8988T (cell line): ENCODE results near the gene WFDC9.
"Not testable (repeated sequence)": the region's sequence is repeated elsewhere in the genome, so short reads cannot be mapped to it uniquely, and the experiment has no call there.

Experiments
- DNase-seq: peaks from one replicate; pipeline ENCODE4 v3.0.0; 2011

WFDC9 gene

DNA sequence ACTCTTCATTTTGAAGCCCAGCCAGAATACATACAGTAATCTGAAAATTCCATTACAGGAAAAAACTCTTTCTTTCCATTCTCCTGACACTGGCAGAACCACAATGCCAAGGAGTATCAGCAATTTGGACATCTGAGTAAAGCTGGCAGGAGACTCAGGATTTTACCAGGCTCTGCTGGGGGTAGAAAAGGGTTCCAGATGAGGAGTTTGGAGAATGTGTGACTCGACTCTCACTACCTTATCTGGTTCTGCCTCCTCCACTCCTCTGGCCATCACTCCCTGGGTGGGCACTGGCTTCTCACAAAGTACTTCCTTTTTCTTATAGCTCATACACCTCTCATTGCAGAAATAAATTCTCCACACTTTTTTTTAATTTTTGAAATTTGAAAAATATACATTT is 41.4 kb downstream of the WFDC9 start:
- no peak for DNase-seq

DNA sequence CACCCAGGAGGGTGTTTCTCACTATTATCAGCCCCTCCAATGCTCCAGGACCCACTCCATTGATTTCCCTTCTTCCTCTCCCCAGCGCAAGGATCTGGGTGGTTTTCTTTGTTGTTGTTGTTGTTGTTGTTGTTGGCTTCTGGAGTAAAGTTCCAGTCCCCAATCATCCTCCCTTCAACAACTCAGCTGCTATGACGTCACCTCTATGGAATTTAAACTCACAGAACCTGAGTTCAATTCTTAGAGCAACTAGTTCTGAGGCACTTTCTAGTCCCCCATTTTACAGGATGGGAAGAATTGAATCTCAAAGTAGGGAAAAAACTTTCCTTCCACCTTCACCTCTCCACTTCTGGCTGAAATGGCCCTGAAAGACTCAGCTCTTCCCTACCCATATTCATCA is 42.3 kb downstream of the WFDC9 start:
- DNase-seq, result no peak

DNA sequence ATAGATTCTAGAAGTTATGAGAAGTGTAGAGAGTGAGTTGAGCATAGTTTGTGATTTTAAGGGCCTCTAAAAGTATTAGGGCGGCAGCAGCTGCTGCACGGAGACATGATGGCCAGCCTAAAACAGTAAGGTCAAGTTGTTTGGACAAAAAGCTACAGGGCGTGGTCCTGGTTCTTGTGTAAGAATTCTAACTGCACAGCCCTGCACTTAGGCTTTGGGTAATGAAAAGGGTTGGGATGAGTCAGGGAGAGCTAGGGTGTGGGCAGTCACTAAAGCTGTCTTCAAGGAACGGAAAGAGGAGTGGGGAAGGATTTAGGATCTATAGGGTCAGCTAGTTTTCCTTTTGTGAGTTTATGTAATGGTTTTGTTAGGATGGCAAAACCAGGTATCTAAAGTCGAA is 45.1 kb downstream of the WFDC9 start:
- not testable (repeated sequence) for DNase-seq

- DNase-seq, result not testable (repeated sequence)
Measured at GRCh38 chr20:45584294-45584693, 46.8 kb downstream of the WFDC9 start.

GRCh38 chr20:45583502-45583901 is 47.6 kb downstream of the WFDC9 start:
- DNase-seq, result no peak

DNA sequence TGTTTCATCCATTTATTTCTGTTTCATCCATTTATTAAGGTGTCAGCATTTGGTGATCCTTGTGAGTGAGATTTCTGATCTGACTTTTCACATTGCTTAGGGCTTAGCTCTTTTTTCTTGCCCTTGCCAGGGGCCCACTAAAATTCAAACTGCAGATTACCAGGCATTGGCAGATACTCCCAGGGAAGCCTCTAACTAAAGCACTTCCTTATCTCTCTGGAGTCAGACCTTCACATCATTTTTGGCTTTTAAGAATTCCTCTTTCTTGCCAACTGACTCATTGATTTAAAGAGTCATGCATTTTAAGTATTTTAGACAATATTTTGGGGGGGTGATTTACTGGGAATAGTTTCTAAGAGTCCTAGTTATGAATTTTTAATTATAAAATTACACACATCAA is 49.4 kb downstream of the WFDC9 start:
- no peak for DNase-seq

DNA sequence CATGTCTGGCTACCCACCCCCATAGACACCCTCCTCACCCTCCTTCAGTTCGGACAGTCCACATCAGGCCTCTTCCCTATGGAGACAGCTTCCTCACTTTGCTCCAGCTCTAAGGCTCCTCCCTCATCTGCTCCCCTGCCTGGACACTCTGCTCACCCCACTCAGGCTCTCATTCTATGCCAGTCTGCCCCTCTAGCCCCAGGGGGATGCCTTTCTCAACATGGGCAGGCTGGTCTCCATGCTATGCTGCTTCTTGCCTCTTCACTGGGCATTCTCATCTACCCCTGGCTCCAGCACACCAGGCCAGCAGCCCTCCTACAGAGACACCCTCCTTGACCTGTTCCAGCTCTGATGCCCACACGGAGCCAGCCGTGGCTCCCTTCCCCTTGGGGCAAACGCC is 51.9 kb downstream of the WFDC9 start, which contains the start of gene WFDC8:
WFDC8 (minus strand) TSS at position 101 of the 400 bp plus-strand sequence; CDS start at position 64, 37 bp downstream.
- DNase-seq, result no peak

DNA sequence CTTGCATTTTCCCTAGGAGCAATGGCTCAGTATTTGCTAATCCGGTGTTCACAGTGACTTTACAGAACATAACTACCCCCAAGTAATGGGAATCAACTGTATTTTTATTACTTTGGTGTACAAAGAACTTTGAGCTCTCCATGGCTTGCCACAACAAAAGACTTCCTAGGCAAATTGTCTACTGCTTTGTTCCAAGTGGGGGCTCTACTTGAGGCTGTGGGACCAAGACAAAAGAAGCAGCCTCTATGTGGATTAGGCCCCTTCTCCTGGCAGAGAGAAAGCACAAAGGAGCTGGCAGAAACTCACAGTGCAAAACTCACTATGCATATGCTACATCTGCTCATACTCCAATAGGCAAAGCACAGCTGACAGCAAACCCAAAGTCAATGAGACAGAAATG is 52.9 kb downstream of the WFDC9 start:
- no peak for DNase-seq

GRCh38 chr20:45576995-45577394 is 54.1 kb downstream of the WFDC9 start:
- DNase-seq, result no peak

DNA sequence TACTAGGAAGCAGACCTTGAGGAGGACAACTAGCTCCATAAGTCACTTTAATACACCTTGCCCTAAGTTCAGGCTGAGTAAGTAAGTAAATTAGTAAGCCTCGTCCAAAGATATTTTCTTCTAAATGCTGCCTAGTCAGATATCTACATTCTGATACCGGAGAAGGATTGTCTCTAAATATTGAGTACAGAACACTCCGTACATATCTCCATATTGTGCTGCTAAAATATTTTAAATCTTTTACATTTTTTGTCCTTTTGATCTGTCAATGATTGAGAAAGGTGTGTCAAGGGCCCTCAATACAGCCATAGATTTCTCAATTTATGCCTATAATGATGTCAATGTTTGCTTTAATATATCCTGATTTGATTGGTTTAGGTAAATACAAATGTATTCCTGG is 55.2 kb downstream of the WFDC9 start:
- DNase-seq, result no peak

DNA sequence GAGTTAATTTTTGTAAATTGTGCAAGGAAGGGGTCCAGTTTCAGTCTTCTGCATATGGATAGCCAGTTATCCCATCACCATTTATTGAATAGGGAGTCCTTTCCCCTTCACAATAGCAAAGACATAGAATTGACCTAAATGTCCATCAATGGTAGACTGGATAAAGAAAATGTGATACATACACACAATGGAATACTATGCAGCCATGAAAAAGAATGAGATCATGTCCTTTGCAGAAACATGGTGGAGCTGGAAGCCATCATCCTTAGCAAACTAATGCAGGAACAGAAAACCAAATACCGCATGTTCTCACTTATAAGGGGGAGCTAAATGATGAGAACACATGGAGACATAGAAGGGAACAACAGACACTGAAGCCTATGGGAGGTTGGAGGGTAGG is 61.4 kb downstream of the WFDC9 start:
- not testable (repeated sequence) for DNase-seq

DNA sequence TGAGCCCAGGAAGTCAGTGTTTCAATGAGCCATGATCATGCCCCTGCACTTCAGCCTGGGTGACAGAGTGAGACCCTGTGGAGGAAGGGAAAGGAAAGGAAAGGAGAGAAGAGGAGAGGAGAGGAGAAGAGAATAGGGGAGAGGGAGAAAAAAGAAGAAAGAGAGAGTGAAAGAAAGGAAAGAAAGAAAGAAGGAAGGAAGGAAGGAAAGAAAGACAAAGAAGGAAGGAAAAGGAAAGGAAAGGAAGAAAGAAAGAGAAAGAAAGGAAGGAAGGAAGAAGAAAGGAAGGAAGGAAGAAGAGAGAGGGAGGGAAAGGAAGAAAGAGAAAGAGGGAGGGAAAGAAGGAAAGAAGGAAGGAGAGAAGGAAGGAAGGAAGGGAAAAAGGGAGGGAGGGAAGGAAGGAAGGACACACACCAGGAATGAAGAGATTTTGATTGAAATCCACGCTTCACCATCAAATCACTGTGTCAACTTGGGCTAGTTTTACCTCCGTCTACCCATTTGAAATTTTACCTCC is 66.3 kb downstream of the WFDC9 start:
- no peak for DNase-seq
